Tibial nerve (tissue), 4 donors: ENCODE measurements around the gene RFX7. TPM values are rescaled to one million over a fixed set of nuclear protein-coding genes. Genes with fewer than 3 reads are reported as not detected.

ENCODE experiments used
- DNase-seq, 2 donors: peaks; one replicate each; pipeline ENCODE4 v3.0.0-alpha.2; 2019; ENCODE audit warnings: low spot score in 2 of 2
- H3K27ac ChIP-seq, 4 donors: fragments of 200-600 bp; sonication (generic) in 3 of 4; one replicate each; pipeline ENCODE4 v1.5.1; 2017 to 2019; ENCODE audit warnings: mild to moderate bottlenecking in 1 of 4
- H3K27me3 ChIP-seq, 2 donors: fragments of 200-600 bp; sonication (generic) in 1 of 2; one replicate each; pipeline versions ENCODE4 v1.5.1 to v1.6.0; 2017 to 2019
- H3K36me3 ChIP-seq, 3 donors: fragments of 200-600 bp; sonication (generic); one replicate each; pipeline ENCODE4 v1.5.1; 2018 to 2019
- H3K4me1 ChIP-seq, 4 donors: fragments of 200-600 bp; sonication (generic) in 3 of 4; one replicate each; pipeline ENCODE4 v1.5.1; 2017 to 2019
- H3K4me3 ChIP-seq, 4 donors: fragments of 200-600 bp; sonication (generic) in 3 of 4; one replicate each; pipeline ENCODE4 v1.5.1; 2017 to 2019; ENCODE audit warnings: mild to moderate bottlenecking in 1 of 4, moderate library complexity in 1 of 4
- H3K9me3 ChIP-seq, 4 donors: fragments of 200-600 bp; sonication (generic) in 3 of 4; one replicate each; pipeline ENCODE4 v1.5.1; 2017 to 2019
- CTCF ChIP-seq, 5 experiments: fragments of 200-600 bp in 3 of 5; fragments of 450-650 bp in 2 of 5; sonication (generic) in 3 of 5; IDR thresholded peaks; one replicate each; pipeline ENCODE4 v1.5.1; 2016 to 2019; ENCODE audit warnings: antibody characterized with exemption in 5 of 5, mild to moderate bottlenecking in 3 of 5, moderate library complexity in 2 of 5
- EP300 ChIP-seq, 2 donors: sonication (generic); formaldehyde crosslinking; IDR thresholded peaks; one replicate each; pipeline ENCODE4 v1.6.1; 2017; ENCODE audit warnings: antibody characterized with exemption in 2 of 2, mild to moderate bottlenecking in 1 of 2
- POLR2A ChIP-seq, 2 donors: fragments of 450-650 bp; IDR thresholded peaks; one replicate each; pipeline ENCODE4 v1.6.1; 2017; ENCODE audit warnings: antibody characterized with exemption in 2 of 2, mild to moderate bottlenecking in 2 of 2, moderate library complexity in 2 of 2
- WGBS, 2 donors: methylation state at CpG; one replicate each; pipeline ENCODE4 v1.1.5; 2018; 5-methylcytosine and 5-hydroxymethylcytosine counted together
- total RNA-seq, 4 donors: library from RNA; depleted of rRNA; stranded (reverse); fragments of >200 nt; gene quantifications; one replicate each; pipeline ENCODE4 v1.1.0, GENCODE V29; 2016

Gene RFX7
- total RNA-seq, 4 donors from 2014 or later, result 7.1 to 13.8 (median 10.0) TPM

GRCh38 chr15:56252386-56252785, 8.7 kb upstream of the RFX7 start:
- Histone ChIP-seq H3K4me1 (no peaks in the 10 kb centered on the region), H3K36me3 (no peaks in the 10 kb centered on the region), H3K9me3 (no peaks in the 10 kb centered on the region), H3K27ac (no peak overlapping the region), H3K27me3 (peaks cover 0 to 8% of the 10 kb centered on the region in 2 donors), H3K4me3 (no peak overlapping the region)
- no peak for DNase-seq
- TF ChIP-seq EP300 (IDR thresholded peaks at IDR 0.05) (no peak), CTCF (IDR thresholded peaks at IDR 0.05) (no peak), POLR2A (IDR thresholded peaks at IDR 0.05) (no peak)
- WGBS, 2 donors, result 45 to 49% methylated on average over 2 of the region's 2 CpGs

DNA sequence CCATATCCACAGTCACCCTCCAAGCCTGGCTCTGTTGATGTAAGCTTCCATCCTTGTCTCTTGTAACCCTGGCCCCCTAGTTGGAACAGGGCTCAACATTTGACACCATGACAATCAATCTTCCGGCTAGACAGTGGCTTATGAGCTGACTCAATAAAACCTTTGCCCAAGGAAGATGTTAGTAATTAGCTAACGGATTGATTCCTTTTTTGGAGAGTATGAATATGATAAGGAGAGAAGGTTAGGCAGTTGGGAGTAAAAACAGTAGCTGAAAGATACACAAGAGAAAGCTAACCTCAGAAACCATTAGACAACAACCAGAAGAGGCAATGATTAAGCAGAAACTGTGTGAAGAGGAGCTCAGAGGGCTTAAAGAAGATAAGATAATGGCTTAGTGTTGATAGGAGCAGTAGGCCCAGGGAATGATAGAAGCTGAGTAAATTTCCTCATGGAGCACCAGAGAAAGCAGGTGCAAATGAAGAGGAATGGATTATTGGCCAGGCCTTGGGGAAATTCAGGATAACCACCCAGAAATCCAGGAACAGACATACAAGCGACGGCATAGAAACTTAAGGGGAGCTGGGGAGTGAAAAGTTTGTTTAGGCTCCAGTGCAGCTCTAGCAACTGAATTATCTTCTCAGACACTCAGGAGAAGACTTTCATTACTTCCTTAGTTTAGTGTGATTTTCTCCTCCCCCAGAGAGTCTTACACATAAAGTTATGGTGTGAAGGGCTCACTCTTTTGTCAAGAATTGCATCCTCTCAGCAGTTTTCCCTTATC, 7.8 kb upstream of the RFX7 start:
- DNase-seq, result no peak
- TF ChIP-seq POLR2A (IDR thresholded peaks at IDR 0.05) (no peak), CTCF (IDR thresholded peaks at IDR 0.05) (no peak), EP300 (IDR thresholded peaks at IDR 0.05) (no peak)
- Histone ChIP-seq H3K36me3 (no peaks in the 10 kb centered on the region), H3K4me3 (no peak overlapping the region), H3K27ac (no peak overlapping the region), H3K4me1 (no peaks in the 10 kb centered on the region), H3K9me3 (no peaks in the 10 kb centered on the region), H3K27me3 (peaks cover 0 to 8% of the 10 kb centered on the region in 2 donors)
- WGBS, 2 donors, result 75 to 83% methylated on average over 4 of the region's 4 CpGs

DNA sequence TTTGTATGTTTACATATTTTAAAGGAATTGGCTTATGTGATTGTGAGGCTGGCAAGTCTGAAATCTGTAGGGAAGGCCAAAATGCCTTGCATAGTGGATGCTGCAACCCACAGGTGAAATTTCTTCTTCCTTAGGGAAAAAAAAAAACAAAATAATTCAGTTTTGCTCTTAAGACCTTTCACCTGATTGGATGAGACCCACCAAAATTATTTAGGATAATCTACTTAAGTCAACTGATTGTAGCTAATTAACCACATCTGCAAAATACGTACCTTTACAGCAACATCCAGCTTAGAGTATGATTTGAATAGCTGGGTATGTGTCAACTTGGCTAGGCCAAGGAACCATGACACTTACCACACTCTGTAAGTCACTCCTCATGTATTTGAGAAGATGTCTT, 6.9 kb upstream of the RFX7 start:
- Histone ChIP-seq H3K27me3 (peaks cover 0 to 8% of the 10 kb centered on the region in 2 donors), H3K27ac (no peak overlapping the region), H3K36me3 (no peaks in the 10 kb centered on the region), H3K9me3 (no peaks in the 10 kb centered on the region), H3K4me1 (peaks cover 0 to 7% (median 2%) of the 10 kb centered on the region in 4 donors), H3K4me3 (no peak overlapping the region)
- no peak for DNase-seq
- 94 to 97% methylated on average over 1 of the region's 1 CpG for WGBS, 2 donors
- TF ChIP-seq CTCF (IDR thresholded peaks at IDR 0.05) (no peak), EP300 (IDR thresholded peaks at IDR 0.05) (no peak), POLR2A (IDR thresholded peaks at IDR 0.05) (no peak)

GRCh38 chr15:56249092-56249491, 5.4 kb upstream of the RFX7 start:
- H3K27me3 ChIP-seq, result peaks cover 0 to 8% of the 10 kb centered on the region in 2 donors
- TF ChIP-seq EP300 (IDR thresholded peaks at IDR 0.05) (no peak), POLR2A (IDR thresholded peaks at IDR 0.05) (no peak), CTCF (IDR thresholded peaks at IDR 0.05) (no peak)
- DNase-seq, result no peak
- no peak overlapping the region for H3K4me3 ChIP-seq
- H3K4me1 ChIP-seq, result peaks cover 0 to 22% (median 13%) of the 10 kb centered on the region in 4 donors
- no peak overlapping the region for H3K27ac ChIP-seq
- no peaks in the 10 kb centered on the region for H3K36me3 ChIP-seq
- no peaks in the 10 kb centered on the region for H3K9me3 ChIP-seq

DNA sequence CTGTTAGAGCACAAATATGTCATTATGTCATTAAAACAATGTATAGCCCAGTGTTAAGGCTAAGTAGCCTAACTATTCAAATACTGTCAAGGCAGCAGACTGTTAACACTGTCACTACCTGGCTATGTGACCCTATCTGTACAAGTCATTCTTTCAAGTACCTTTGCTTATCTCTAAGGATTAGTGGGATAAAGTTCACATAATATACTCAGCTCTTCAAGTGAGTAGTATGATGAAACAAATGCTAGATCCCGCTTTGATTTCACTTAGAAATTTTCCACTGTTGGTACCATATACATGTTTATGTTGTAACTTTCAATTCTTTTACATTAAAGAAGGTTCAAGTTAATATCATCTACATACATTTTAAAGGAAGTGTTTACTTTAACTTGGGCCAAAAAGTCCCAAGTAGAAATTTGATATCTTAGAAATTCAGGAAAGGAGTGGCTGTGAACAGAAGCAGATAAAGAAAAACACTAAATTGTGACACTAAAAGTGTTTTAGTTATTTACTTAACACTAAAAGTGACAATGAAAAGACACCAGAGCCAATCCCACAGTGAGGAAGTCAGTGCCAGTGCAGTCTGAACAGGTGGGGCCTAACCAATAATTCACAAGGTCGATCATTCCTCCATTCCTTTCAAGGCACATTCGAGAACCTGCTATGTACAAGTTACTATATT, 4.8 kb upstream of the RFX7 start:
- Histone ChIP-seq H3K27me3 (peaks cover 0 to 3% of the 10 kb centered on the region in 2 donors), H3K36me3 (no peaks in the 10 kb centered on the region), H3K27ac (no peak overlapping the region), H3K4me1 (peaks cover 0 to 23% (median 13%) of the 10 kb centered on the region in 4 donors), H3K9me3 (no peaks in the 10 kb centered on the region), H3K4me3 (no peak overlapping the region)
- TF ChIP-seq CTCF (IDR thresholded peaks at IDR 0.05), result no peak
- WGBS, 2 donors, result 74 to 79% methylated on average over 3 of the region's 3 CpGs
- no peak for DNase-seq
